NB4 (cell line): Measurements from ENCODE around the gene C1QTNF7.

Experiments
- TF ChIP-seq, protein P1 (sequence below): IDR thresholded peaks from 2 replicates; pipeline ENCODE4 v1.6.1; 2011; ENCODE audit warnings: low read depth, low read length
- TF ChIP-seq, protein P2 (sequence below): IDR thresholded peaks from one replicate; pipeline ENCODE4 v1.5.1; 2012; ENCODE audit warnings: low read depth, low read length

DNA sequence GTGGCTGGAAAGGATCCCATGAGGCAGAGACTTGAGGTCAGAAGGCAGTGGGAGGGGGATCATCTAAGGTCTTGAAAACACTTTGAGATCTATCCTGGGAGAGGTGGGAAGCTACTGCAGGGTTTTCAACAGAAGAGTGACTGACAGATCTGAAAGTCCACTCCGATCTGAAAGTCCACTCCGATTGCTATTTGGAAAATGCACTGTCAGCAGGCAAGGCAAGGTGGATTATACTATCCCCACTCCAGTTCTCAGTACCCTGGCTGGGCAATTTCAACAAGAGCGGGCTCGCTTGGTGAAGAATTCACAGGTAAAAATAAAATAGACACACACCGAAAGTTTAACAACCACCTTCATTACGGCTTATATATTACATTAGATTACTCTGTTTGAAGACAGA lies 42.3 kb upstream of the C1QTNF7 start:
- TF ChIP-seq, protein P1, sequence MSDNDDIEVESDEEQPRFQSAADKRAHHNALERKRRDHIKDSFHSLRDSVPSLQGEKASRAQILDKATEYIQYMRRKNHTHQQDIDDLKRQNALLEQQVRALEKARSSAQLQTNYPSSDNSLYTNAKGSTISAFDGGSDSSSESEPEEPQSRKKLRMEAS, result no peak
- TF ChIP-seq, protein P2, sequence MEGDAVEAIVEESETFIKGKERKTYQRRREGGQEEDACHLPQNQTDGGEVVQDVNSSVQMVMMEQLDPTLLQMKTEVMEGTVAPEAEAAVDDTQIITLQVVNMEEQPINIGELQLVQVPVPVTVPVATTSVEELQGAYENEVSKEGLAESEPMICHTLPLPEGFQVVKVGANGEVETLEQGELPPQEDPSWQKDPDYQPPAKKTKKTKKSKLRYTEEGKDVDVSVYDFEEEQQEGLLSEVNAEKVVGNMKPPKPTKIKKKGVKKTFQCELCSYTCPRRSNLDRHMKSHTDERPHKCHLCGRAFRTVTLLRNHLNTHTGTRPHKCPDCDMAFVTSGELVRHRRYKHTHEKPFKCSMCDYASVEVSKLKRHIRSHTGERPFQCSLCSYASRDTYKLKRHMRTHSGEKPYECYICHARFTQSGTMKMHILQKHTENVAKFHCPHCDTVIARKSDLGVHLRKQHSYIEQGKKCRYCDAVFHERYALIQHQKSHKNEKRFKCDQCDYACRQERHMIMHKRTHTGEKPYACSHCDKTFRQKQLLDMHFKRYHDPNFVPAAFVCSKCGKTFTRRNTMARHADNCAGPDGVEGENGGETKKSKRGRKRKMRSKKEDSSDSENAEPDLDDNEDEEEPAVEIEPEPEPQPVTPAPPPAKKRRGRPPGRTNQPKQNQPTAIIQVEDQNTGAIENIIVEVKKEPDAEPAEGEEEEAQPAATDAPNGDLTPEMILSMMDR, result no peak
